ENCODE measurements around the gene KIF1B.
"Not testable (repeated sequence)": the region's sequence is repeated elsewhere in the genome, so short reads cannot be mapped to it uniquely, and the experiment has no call there.

KIF1B gene

GRCh38 chr1:10368194-10368593 lies 157.8 kb downstream of the KIF1B start:
- Histone ChIP-seq H2AFZ (ENCODE audit: low read depth, low read length, severe bottlenecking) (no peak overlapping the region), H3K4me2 (ENCODE audit: low read depth, low read length, poor library complexity, severe bottlenecking) (no peak overlapping the region), H3K27ac (ENCODE audit: low read depth, low read length) (no peak overlapping the region), H3K9me3 (ENCODE audit: insufficient read depth, low read length) (no peaks in the 10 kb centered on the region), H3K36me3 (ENCODE audit: low read length) (no peaks in the 10 kb centered on the region), H3K9me2 (replicated peaks; ENCODE audit: insufficient read depth, low read length) (no peaks in the 10 kb centered on the region), H3K9ac (ENCODE audit: low read length) (no peak overlapping the region), H3K4me3 (ENCODE audit: insufficient read depth, low read length, poor library complexity, severe bottlenecking) (no peak overlapping the region), H3F3A (ENCODE audit: insufficient read depth) (no peaks in the 10 kb centered on the region), H4K20me1 (ENCODE audit: low read depth, low read length) (no peaks in the 10 kb centered on the region), H3K27me3 (ENCODE audit: low read length) (no peaks in the 10 kb centered on the region), H3K79me2 (ENCODE audit: insufficient read depth, low read length) (no peaks in the 10 kb centered on the region)
- TF ChIP-seq CTCF (IDR thresholded peaks at IDR 0.05; ENCODE audit: insufficient read depth, low read length, poor library complexity, severe bottlenecking) (no peak), EZH2phosphoT487 (conservative IDR thresholded peaks at IDR 0.05; ENCODE audit: low read length) (no peak)

- Histone ChIP-seq H3K27ac (ENCODE audit: low read depth, low read length) (no peak overlapping the region), H3K9ac (ENCODE audit: low read length) (no peak overlapping the region), H3K4me3 (ENCODE audit: insufficient read depth, low read length, poor library complexity, severe bottlenecking) (no peak overlapping the region), H3K36me3 (ENCODE audit: low read length) (no peaks in the 10 kb centered on the region), H3K9me2 (replicated peaks; ENCODE audit: insufficient read depth, low read length) (no peaks in the 10 kb centered on the region), H3K79me2 (ENCODE audit: insufficient read depth, low read length) (no peaks in the 10 kb centered on the region), H3F3A (ENCODE audit: insufficient read depth) (no peaks in the 10 kb centered on the region), H2AFZ (ENCODE audit: low read depth, low read length, severe bottlenecking) (no peak overlapping the region), H3K9me3 (ENCODE audit: insufficient read depth, low read length) (no peaks in the 10 kb centered on the region), H3K4me2 (ENCODE audit: low read depth, low read length, poor library complexity, severe bottlenecking) (no peak overlapping the region), H3K27me3 (ENCODE audit: low read length) (no peaks in the 10 kb centered on the region), H4K20me1 (ENCODE audit: low read depth, low read length) (no peaks in the 10 kb centered on the region)
- TF ChIP-seq EZH2phosphoT487 (conservative IDR thresholded peaks at IDR 0.05; ENCODE audit: low read length) (no peak), CTCF (IDR thresholded peaks at IDR 0.05; ENCODE audit: insufficient read depth, low read length, poor library complexity, severe bottlenecking) (no peak)
Measured at GRCh38 chr1:10374442-10374860, 164.1 kb downstream of the KIF1B start.

GRCh38 chr1:10377365-10378029 lies 167.1 kb downstream of the KIF1B start:
- H2AFZ ChIP-seq (ENCODE audit: low read depth, low read length, severe bottlenecking); H3K27ac ChIP-seq (ENCODE audit: low read depth, low read length); H3K4me2 ChIP-seq (ENCODE audit: low read depth, low read length, poor library complexity, severe bottlenecking); H3K9me3 ChIP-seq (ENCODE audit: insufficient read depth, low read length); H3K27me3 ChIP-seq (ENCODE audit: low read length); H3K4me3 ChIP-seq (ENCODE audit: insufficient read depth, low read length, poor library complexity, severe bottlenecking); H3K9ac ChIP-seq (ENCODE audit: low read length); H4K20me1 ChIP-seq (ENCODE audit: low read depth, low read length); H3K79me2 ChIP-seq (ENCODE audit: insufficient read depth, low read length); H3K36me3 ChIP-seq (ENCODE audit: low read length); H3F3A ChIP-seq (ENCODE audit: insufficient read depth); H3K9me2 ChIP-seq (replicated peaks; ENCODE audit: insufficient read depth, low read length): not testable (repeated sequence)
- peak; percentile 41 for TF ChIP-seq CTCF (IDR thresholded peaks at IDR 0.05; ENCODE audit: insufficient read depth, low read length, poor library complexity, severe bottlenecking)
